DOHH2 (cell line): ENCODE data around the gene CDC42EP1.
"Not testable (repeated sequence)": the region's sequence is repeated elsewhere in the genome, so short reads cannot be mapped to it uniquely, and the experiment has no call there.

Experiments used
- EZH2phosphoT487 ChIP-seq: fragments of 200-600 bp; sonication (generic); IDR thresholded peaks from 2 replicates; pipeline ENCODE4 v1.6.1; 2017; ENCODE audit warnings: borderline replicate concordance, mild to moderate bottlenecking, antibody characterized with exemption, low read length, moderate library complexity, mixed read lengths
- TF ChIP-seq, protein P1 (sequence below): fragments of 200-600 bp; sonication (generic); IDR thresholded peaks from one replicate; pipeline ENCODE4 v1.5.1; 2014; ENCODE audit warnings: antibody characterized with exemption, mild to moderate bottlenecking, low read depth, low read length; ENCODE audit not compliant: poor library complexity, severe bottlenecking

DNA sequence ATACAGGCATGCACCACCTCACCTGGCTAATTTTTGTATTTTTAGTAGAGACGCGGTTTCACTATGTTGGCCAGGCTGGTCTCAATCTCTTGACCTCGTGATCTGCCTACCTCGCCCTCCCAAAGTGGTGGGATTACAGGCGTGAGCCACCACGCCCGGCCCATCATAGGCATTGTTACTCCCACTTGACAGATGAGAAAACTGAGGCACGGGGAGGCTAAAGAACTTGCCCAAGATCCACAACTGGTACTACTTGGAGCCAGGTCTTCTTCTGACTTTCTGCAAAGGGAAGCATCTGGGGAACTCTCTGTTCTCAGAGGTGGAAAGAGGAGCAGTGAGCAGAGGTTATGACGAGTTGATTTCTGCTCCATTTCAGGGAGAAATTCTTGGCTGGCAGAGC lies 9.4 kb upstream of the CDC42EP1 start:
- TF ChIP-seq, protein P1, sequence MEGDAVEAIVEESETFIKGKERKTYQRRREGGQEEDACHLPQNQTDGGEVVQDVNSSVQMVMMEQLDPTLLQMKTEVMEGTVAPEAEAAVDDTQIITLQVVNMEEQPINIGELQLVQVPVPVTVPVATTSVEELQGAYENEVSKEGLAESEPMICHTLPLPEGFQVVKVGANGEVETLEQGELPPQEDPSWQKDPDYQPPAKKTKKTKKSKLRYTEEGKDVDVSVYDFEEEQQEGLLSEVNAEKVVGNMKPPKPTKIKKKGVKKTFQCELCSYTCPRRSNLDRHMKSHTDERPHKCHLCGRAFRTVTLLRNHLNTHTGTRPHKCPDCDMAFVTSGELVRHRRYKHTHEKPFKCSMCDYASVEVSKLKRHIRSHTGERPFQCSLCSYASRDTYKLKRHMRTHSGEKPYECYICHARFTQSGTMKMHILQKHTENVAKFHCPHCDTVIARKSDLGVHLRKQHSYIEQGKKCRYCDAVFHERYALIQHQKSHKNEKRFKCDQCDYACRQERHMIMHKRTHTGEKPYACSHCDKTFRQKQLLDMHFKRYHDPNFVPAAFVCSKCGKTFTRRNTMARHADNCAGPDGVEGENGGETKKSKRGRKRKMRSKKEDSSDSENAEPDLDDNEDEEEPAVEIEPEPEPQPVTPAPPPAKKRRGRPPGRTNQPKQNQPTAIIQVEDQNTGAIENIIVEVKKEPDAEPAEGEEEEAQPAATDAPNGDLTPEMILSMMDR = not testable (repeated sequence)
- TF ChIP-seq EZH2phosphoT487 = not testable (repeated sequence)
